GM18505 (cell line): Measurements from ENCODE around the gene USP38.
"Not testable (repeated sequence)": the region's sequence is repeated elsewhere in the genome, so short reads cannot be mapped to it uniquely, and the experiment has no call there.

ENCODE experiments used
- ATAC-seq: cut with Tn5 transposase; IDR thresholded peaks from one replicate; pipeline ENCODE4 v1.9.1; 2021; ENCODE audit not compliant: unreplicated experiment
- POLR2A ChIP-seq: IDR thresholded peaks from 4 replicates; pipeline ENCODE4 v1.6.1; 2011; ENCODE audit warnings: borderline replicate concordance; ENCODE audit not compliant: insufficient read depth, insufficient read length; ENCODE audit errors: extremely low read depth

USP38 gene

GRCh38 chr4:143188136-143189088 lies 3.7 kb downstream of the USP38 start:
- TF ChIP-seq POLR2A, result no peak
- ATAC-seq, result no peak

DNA sequence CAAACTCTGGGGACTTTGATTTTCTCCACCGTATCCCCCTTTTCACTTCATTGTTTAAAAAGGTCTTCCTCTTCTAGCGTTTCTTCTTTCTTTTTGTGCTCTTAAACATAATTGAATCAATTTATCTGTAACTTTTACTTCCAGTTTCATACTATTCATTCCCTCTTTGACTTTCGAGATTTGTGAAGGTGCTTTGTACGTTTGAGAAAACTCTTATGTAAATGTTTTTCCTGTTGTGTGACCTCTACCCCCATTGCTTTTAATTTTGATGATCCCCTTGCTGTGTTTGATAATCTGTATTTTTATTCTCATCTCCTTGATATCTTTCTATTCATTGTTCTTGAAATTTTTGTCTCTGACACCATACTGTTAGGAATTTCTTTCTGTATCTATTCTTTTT lies 4.8 kb downstream of the USP38 start:
- TF ChIP-seq POLR2A, result no peak
- no peak for ATAC-seq

DNA sequence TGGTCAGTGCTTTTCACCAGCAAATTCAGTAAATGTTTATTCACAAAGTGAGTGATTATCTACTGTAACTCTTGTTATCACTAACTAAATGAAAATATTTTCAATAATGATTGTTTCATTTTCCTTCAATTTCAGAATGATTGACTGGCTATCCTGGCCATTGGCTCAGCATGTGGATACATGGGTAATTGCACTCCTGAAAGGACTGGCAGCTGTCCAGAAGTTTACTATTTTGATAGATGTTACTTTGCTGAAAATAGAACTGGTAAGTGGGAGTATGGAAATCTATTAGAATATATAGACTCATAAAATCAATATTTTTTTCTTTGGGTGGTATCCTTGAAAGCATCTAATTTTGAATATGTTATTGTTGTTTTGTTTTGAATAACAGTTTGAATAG lies 10.9 kb downstream of the USP38 start:
- no peak for TF ChIP-seq POLR2A
- ATAC-seq, result no peak

GRCh38 chr4:143196323-143196722 lies 11.6 kb downstream of the USP38 start:
- no peak for TF ChIP-seq POLR2A
- no peak for ATAC-seq

- no peak for ATAC-seq
- no peak for TF ChIP-seq POLR2A
Measured at GRCh38 chr4:143199503-143199902, 14.8 kb downstream of the USP38 start.

DNA sequence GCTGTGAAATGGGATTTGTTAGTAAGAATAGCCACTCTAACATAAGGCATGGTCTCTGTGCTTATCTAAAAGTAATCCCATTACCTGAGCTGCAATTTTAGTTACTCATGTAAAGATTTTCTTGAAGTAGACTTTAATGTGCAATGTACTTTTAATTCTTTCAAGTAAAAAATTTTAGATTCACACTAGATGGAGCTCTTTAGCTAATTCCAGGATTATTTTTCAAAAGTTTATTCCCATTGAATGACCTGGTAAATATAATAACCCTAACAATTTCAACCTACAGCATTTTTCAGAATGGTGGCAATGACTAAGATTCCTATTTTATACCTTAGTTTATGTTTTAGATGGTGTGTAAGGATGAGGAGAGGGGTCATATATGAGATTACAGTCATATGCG lies 18.1 kb downstream of the USP38 start:
- TF ChIP-seq POLR2A, result no peak
- ATAC-seq, result no peak

- TF ChIP-seq POLR2A, result no peak
- no peak for ATAC-seq
Measured at GRCh38 chr4:143203577-143203976, 18.9 kb downstream of the USP38 start.

- no peak for TF ChIP-seq POLR2A
- ATAC-seq, result no peak
Measured at GRCh38 chr4:143207555-143207954, 22.8 kb downstream of the USP38 start.

GRCh38 chr4:143212566-143212965 lies 27.8 kb downstream of the USP38 start:
- TF ChIP-seq POLR2A, result no peak
- ATAC-seq, result no peak

DNA sequence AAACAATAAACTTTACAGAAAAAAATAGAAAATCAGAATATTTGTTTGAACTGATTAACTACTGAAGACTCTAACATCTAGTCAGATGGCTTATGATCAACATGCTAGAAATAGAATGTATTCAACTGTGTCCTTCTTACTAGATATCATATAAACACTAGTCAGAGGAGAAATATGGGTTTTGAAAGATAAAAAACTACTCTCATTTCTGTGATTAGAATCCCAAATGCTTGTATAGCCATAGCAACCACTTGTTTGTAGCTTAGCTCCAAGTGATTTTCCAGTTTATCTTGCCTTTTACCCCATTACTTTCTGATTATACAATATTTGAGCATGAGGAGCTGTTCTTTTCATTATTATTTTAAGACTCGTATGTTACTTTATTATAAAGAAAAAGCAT lies 31.2 kb downstream of the USP38 start:
- TF ChIP-seq POLR2A, result no peak
- no peak for ATAC-seq

DNA sequence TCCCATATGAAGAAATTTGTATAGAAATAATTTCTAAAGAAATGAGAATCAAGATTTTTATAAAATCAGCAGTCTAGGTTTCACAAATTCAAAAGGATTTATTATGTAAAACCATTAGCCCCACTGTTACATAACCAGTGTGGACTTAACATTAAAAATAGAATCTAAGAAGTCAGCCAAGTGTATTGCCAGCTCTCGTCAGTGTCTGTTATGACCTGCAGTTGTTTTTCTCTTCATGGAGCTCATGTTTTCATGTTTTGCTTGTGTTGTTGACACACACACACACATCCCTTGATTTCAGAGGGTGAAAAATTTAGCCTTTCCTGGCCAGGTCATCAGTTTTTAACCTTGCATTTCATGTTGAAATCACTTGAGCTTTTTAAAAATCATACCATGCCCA lies 39.5 kb downstream of the USP38 start:
- ATAC-seq, result no peak
- TF ChIP-seq POLR2A, result no peak

DNA sequence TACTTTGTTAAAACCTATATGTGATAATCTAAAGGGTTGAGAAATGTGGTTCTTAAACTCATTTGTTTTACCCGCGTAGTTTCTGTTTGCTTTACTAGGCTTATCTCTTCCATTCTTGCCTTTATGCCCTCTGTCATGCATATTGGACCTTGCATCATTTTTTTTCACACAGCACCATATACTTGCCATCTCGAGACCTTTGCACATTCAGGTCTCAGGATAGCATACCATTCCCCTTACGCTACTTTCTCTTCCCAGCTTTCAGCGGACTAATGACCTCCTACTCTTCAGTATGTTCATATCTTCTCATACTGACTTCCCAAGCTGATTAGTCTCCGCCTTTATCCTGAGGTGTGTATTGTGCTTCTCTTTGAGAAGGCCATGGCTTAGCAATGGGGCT lies 40.5 kb downstream of the USP38 start:
- no peak for ATAC-seq
- no peak for TF ChIP-seq POLR2A

DNA sequence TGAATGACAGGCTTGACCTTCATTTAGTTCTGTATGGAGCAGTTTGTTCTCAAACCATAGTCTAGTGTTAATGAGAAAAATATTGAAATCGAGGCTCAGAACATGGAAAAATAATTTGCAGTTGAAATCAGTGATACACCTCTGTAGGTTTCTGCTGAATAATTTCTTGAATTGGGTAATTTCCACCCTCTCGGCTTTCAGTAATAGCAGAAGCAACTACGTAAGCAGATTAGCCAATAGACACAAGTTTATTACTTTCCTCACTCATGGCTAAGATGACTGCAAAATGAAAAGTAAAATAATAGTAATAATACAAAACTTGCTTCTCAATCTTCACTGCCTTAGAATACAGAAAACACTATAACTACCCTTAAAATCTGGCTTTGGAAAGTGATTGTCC lies 46.0 kb downstream of the USP38 start:
- ATAC-seq, result no peak

DNA sequence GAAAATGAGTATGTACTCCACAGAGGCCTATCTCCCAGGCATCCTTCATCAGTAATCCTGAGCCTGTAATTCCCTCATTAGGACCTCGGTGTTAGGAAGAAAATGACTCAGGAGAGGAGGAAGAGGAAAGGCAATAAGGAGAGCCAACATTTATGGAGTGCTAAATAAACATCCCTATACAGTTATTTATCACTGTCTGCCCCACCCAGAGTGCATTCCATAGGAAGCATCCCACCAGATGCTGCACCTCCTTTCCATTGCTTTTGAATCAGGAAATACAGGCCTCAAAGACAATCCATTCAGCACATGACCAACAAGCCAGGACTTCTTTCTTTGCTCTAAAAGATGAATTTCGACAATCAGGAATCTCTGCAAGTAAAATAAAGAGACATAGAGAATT lies 47.6 kb downstream of the USP38 start:
- no peak for TF ChIP-seq POLR2A
- no peak for ATAC-seq

More for the DNA sequence above, 46.0 kb downstream of the USP38 start:
- TF ChIP-seq POLR2A, result no peak

GRCh38 chr4:143234153-143234552 lies 49.4 kb downstream of the USP38 start:
- no peak for TF ChIP-seq POLR2A
- no peak for ATAC-seq

GRCh38 chr4:143237195-143237594 lies 52.5 kb downstream of the USP38 start:
- not testable (repeated sequence) for ATAC-seq
